ENCODE results near the gene DNAAF8. TPM values are rescaled to one million over a fixed set of nuclear protein-coding genes. Genes with fewer than 3 reads are reported as not detected.

Gene DNAAF8
- total and polyA plus RNA-seq, 7 donors = 0.42 to 2.1 (median 1.2) TPM; not detected in 1

- peak in 1 of 4 donors; percentile 18 for ATAC-seq
- no peak for DNase-seq
- H3K27ac ChIP-seq = no peak overlapping the region
- no peak overlapping the region for H3K4me3 ChIP-seq
- H3K9me3 ChIP-seq = no peaks in the 10 kb centered on the region
- no peaks in the 10 kb centered on the region for H3K36me3 ChIP-seq (ENCODE audit: insufficient read depth in 1 of 2, low read depth in 1 of 2)
- 92 to 96% (median 96%) methylated on average over 8 of the region's 8 CpGs for WGBS, 3 donors
- no peaks in the 10 kb centered on the region for H3K4me1 ChIP-seq
- intact Hi-C loops (cut with DNase I) = no loop called here
- H3K27me3 ChIP-seq (ENCODE audit: insufficient read depth in 3 of 3, low read length in 2 of 3) = no peaks in the 10 kb centered on the region
- TF ChIP-seq, protein P1, sequence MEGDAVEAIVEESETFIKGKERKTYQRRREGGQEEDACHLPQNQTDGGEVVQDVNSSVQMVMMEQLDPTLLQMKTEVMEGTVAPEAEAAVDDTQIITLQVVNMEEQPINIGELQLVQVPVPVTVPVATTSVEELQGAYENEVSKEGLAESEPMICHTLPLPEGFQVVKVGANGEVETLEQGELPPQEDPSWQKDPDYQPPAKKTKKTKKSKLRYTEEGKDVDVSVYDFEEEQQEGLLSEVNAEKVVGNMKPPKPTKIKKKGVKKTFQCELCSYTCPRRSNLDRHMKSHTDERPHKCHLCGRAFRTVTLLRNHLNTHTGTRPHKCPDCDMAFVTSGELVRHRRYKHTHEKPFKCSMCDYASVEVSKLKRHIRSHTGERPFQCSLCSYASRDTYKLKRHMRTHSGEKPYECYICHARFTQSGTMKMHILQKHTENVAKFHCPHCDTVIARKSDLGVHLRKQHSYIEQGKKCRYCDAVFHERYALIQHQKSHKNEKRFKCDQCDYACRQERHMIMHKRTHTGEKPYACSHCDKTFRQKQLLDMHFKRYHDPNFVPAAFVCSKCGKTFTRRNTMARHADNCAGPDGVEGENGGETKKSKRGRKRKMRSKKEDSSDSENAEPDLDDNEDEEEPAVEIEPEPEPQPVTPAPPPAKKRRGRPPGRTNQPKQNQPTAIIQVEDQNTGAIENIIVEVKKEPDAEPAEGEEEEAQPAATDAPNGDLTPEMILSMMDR (IDR thresholded peaks at IDR 0.05) = no peak
These were observed 52.7 kb downstream of the DNAAF8 start for GRCh38 chr16:4787068-4787467.

- 70 to 76% (median 73%) methylated on average over 13 to 14 of the region's 14 CpGs for WGBS, 3 donors
- TF ChIP-seq, protein P1 (IDR thresholded peaks at IDR 0.05) = no peak
These were observed 53.5 kb downstream of the DNAAF8 start, which contains the start of gene SEPTIN12 for GRCh38 chr16:4787627-4788482. Gene SEPTIN12 (minus strand): TSS chr16:4788345. CDS start chr16:4787645, 700 bp downstream.

DNA sequence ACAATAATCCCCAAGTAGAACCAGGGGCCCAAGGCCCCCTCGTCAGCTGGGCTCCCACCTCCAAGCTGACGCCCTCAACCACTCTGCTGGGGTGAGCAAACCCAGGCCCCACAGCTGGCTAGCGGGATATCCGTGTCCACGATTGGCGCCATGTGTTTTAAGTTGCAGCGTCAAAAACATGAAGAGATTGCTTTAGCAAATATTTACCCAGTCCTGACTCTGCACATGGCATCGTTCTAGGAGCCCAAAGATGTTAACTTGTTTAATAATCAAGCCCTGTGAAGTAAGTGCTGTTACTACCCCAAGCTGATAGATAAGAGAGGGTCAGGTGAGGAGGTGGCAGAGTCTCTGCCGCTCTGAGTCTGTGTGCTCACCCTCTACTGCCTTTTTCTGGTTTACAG, 54.2 kb downstream of the DNAAF8 start:
- Histone ChIP-seq H3K4me3 (no peak overlapping the region), H3K9me3 (no peaks in the 10 kb centered on the region), H3K36me3 (ENCODE audit: insufficient read depth in 1 of 2, low read depth in 1 of 2) (no peaks in the 10 kb centered on the region), H3K27ac (no peak overlapping the region), H3K27me3 (ENCODE audit: insufficient read depth in 3 of 3, low read length in 2 of 3) (no peaks in the 10 kb centered on the region), H3K4me1 (no peaks in the 10 kb centered on the region)
- TF ChIP-seq, protein P1 (IDR thresholded peaks at IDR 0.05) = no peak
- 57 to 70% (median 58%) methylated on average over 9 of the region's 9 CpGs for WGBS, 3 donors
- ATAC-seq (no peak), DNase-seq (no peak)
- intact Hi-C loops (cut with DNase I) = no loop called here

More at GRCh38 chr16:4787627-4788482, 53.5 kb downstream of the DNAAF8 start, which contains the start of gene SEPTIN12:
- H3K9me3 ChIP-seq = no peaks in the 10 kb centered on the region
- no peak within 1 kb of the TSS for H3K27ac ChIP-seq
- H3K36me3 ChIP-seq (ENCODE audit: insufficient read depth in 1 of 2, low read depth in 1 of 2) = no peaks in the 10 kb centered on the region
- no peak within 1 kb of the TSS for H3K4me3 ChIP-seq
- DNase-seq (no peak), ATAC-seq (peak in 1 of 4 donors; percentile 26)
- H3K27me3 ChIP-seq (ENCODE audit: insufficient read depth in 3 of 3, low read length in 2 of 3) = no peaks in the 10 kb centered on the region
- intact Hi-C loops (cut with DNase I) = no loop called here
- H3K4me1 ChIP-seq = no peaks in the 10 kb centered on the region

DNA sequence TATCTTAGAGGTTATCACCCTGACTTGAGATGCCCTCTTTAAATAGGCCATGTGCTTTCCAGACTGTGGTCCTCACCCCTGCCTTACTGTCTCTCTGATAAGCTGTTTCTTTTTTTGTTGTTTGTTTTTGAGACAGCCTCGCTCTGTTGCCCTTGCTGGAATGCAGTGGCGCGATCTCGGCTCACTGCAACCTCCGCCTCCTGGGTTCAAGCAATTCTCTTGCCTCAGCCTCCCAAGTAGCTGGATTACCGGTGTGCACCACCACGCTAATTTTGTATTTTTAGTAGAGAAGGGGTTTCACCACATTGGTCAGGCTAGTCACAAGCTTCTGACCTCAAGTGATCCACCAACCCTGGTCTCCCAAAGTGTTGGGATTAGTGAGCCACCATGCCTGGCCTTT, 54.6 kb downstream of the DNAAF8 start:
- WGBS, 3 donors = 90 to 92% (median 91%) methylated on average over 7 of the region's 7 CpGs
- Histone ChIP-seq H3K27me3 (ENCODE audit: insufficient read depth in 3 of 3, low read length in 2 of 3) (no peaks in the 10 kb centered on the region), H3K27ac (no peak overlapping the region), H3K4me3 (no peak overlapping the region), H3K4me1 (no peaks in the 10 kb centered on the region), H3K9me3 (no peaks in the 10 kb centered on the region), H3K36me3 (ENCODE audit: insufficient read depth in 1 of 2, low read depth in 1 of 2) (no peaks in the 10 kb centered on the region)
- no peak for DNase-seq
- no peak for ATAC-seq
- TF ChIP-seq, protein P1 (IDR thresholded peaks at IDR 0.05) = no peak
- intact Hi-C loops (cut with DNase I) = no loop called here

Measured in psoas muscle (tissue), 8 donors.